HG03342 (cell line): ENCODE results near the gene FBXW11.
"Not testable (repeated sequence)": the region's sequence is repeated elsewhere in the genome, so short reads cannot be mapped to it uniquely, and the experiment has no call there.

Experiments
- ATAC-seq: cut with Tn5 transposase; IDR thresholded peaks from one replicate; pipeline ENCODE4 v1.9.1; 2021; ENCODE audit warnings: mild to moderate bottlenecking, moderate library complexity; ENCODE audit not compliant: unreplicated experiment

FBXW11 gene

DNA sequence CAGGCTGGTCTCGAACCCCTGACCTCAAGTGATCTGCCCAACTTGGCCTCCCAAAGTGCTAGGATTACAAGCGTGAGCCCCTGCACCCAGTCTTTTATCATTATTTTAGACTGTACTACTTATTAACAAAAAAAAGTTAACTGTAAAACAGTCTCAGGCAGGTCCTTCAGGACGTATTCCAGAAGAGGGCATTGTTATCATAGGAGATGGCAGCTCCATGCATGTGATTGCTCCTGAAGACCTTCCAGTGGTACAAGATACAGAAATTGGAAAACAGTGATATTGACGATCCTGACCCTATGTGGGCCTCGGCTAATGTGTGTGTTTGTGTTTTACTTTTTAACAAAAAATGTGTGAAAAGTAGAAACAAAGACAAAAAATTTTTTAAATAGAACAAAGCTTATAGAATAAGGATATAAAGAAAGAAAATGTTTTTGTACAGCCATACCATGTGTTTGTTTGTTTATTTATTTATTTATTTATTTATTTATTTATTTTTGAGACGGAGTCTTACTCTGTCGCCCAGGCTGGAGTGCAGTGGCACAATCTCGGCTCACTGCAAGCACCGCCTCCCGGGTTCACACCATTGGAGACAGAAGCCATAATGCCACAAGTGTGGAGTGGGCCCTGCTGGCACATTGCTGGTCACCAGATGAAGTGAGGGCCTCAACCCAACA is 13.8 kb upstream of the FBXW11 start:
- ATAC-seq = not testable (repeated sequence)

DNA sequence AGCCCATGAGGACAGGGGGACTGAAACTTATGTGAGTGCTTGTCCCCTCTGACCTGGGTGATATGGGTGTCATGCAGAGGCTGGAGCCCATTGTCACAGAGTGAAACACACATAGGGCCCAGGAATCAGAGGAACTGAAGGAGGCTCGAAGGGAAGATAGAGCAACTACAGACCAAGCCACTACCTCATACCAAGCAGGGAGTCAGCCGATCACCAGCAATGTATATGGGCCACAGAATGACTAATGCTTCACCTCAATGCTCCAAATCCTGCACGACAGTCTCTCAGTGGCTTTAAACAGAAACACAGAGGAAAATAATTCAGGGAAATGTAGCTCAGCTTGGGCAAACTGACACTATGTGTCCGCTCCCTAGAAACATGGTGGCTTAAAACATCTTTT is 8.9 kb upstream of the FBXW11 start:
- no peak for ATAC-seq

DNA sequence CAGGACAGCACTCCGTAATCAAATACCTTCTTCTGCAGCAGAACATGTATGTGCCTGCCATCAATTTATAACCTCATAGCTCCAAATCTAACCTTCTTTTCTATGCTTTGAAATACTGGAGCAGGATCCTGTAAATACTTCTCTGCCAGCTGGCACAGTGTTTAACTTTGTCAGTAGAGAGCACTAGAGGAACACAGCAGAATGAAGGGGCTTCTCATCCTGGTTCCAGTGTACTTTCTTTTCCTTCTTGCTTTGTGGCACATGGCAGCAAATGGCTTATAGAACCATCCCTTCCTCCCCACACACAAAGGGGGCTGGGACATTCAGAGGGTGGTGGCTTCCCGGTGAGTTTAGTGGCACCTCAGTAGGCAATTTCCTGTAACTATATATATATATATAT is 3.8 kb upstream of the FBXW11 start:
- no peak for ATAC-seq

DNA sequence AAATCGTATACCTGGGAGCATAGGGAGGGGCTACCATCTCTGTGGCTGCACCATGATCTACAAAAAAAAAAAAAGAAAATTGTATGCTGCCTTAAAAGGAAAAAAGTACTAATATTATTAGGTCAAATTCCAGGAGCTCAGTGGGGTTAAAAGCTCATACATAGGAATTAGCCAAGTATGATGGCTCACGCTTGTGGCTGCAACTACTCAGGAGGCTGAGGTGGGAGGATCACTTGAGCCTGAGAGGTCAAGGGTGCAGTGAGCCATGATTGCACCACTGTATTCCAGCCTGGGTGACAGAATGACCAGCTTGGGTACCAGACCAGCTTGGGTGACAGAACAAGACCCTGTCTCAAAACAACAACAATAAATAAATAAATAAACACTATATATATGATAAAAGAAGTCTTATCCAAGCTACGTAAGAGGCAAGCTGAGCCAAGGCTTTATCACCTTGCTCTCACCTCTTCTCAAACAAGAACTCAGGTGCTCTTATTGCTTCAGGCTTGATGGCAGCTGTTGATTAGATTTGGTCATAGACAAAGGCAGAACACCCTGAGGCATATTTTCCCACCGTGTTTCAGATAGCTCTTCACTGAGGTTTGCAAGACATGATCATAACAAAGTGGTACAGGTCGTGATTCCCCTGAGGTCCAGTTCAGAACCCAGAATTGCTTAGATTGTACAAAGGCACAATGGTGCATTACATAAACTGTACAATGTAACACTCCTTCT is 3.3 kb upstream of the FBXW11 start:
- no peak for ATAC-seq

DNA sequence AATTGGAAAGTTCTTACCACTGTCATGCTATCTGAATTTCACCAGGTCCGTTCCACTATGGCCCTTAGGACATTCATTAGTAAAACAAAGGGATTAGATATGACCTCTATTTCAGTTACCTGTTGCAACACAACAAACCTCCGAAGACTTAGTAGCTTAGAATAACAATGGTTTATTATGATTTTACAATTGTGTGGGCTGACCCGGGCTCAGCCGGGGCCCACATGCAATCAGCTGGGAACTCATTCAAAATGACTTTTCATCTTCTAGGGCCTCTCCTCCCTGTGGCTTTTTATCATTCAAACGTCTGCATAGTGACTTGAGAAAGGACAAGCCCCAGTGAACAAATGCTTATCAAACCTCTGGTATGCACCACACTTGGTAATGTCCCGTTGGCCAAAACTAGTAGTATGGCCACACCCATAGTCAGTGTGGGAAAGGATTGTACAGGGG is 2.3 kb upstream of the FBXW11 start:
- no peak for ATAC-seq

DNA sequence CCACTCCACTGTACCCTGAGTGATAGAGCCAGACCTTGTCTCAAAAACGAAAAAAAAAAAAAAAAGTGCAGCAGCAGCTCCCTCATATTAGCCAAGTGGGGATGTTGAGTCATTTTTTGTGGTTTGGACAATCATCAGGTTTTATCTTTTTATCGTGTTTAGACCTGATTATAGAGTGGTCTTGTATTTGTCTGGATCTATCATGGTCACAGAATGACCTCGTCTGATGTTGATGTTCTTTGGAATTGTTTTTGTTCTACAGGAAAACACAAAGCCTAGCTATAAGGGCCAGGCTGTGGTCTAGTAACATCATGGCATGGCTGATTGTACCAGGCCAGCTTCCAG is 1.6 kb upstream of the FBXW11 start:
- ATAC-seq = no peak

DNA sequence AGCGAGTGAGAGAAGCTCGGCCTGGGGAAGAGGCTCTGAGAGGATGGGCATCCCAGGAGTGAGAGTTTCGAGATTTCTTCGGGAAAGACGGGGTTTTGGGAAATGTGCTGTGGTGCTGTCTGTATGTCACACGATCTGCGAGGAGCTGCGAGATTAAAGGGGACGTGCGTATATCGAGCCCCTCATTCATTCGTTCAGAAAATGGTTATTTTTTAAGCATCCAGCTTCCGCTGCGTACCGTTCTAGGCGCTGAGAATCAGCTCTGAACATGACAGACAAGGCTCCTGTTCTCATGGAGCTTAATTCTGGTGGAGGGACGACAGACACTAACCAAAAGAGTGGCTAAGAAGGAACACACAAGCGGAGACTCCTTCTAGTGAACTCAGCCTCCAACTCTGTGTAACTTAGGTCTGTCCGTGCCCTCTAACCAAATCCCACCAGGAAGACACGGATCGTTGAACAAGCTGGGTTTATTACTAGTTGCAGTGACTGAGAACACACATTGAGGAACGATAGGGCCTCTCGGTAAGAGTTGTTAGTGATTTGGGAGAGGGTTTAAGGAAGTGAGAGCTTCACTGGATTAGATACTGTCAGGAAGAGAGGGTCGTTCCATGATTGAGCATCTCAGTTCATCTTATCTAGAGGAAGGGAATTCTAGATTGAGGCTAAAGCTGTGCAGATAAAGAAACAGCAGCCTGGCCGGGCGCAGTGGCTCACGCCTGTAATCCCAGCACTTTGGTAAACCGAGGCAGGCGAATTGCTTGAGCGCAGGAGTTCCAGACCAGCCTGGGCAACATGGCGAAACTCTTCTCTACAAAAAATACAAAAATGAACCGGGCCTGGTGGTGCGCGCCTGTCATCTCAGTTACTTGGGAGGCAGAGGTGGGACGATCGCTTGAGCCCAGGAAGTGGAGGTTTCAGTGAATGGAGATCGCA is 1.0 kb upstream of the FBXW11 start:
- no peak for ATAC-seq

DNA sequence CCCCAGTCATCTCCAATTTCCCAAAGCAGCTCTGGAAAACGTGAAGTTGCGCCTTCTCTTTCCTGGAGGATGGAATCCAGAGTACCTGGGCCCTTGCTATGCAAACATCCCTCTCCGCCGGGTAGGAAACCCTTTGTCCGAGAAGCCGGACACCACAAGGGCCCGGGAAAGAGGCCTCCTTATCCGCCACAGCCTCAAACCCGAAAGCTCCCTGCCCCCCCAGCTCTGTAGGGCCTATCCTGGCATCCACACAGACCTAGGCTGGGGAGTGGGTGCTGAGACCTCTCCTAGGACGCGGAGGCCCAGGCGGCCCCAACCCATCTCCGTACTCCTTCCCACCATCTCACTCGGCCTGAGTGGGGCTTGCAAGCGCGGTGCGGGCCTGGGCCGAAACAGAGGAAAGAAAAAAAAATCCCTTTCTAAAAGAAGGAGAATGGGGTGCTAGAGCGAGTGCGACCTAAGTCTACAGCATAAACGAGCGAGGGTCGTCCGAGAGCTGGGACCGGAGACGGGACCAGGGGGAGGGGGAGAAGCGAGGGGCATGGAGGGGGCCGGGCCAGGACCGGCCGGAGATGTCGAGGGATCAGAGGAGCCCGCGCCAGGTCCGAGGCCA is 624 bp downstream of the FBXW11 start:
- no peak for ATAC-seq

DNA sequence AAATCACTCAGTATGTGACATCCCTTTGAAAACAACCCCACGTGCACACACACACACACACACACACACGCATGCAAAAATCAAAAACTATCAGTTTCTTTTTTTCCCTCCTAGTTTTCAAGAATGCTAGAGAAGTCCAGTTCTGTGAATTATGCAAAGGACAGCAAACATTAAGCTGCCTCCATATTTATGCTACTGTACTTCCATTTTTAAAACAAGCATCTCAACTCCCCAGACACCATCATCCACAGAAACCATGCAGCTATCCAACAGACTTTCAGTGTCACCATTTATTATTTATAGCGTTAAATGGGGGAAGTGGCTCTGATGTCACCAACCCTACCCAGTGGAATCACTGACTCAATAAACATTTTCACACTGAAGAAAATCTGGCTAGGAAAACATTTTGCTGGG is 1.6 kb downstream of the FBXW11 start:
- ATAC-seq = no peak

DNA sequence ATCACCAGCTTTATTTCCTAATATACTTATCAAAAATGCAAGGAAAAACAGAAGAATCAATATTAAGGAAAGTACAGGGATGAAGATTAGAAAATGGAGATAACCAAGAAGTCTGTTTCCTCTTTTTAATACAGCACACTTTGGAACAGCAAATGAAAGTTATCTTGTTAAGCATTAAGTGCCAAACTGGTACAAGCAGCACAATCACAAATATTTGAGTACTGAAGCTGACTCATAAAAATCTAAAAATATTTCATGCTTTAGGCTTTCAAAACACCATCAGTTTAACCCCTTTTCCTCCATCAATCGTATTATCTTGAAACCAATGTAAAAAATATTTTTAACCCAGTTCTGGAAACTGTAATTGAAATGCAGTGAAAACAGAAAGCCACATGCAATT is 2.7 kb downstream of the FBXW11 start:
- ATAC-seq = no peak

DNA sequence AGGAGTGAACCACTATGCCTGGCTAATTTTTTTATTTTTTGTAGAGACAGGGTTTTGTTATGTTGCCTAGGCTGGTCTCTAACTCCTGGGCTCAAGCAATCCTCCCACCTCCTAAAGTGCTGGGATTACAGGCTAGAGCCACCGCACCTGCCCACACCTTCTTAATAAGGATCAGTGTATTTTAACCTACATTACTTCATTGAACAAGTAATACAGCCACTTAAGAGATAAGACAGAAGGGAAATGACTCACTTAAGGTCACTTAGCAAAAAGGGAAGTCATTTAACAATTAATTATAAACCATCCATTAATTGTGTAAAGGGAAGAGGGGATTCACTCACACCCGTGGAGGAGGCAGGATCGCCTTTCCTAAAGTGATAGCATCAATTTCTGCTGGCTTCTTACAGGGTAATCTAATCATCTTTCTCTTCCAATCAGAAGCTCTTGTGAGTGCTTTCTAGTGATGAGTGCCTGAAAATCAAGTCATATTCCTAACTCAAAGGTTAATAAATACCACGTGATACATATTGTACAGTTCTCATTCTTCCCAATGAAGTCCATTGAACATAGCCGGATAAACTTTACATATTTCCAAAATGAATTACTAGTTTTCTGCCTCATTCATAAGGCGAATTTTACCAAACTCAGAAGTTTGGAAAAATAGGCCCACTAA is 3.5 kb downstream of the FBXW11 start:
- ATAC-seq = no peak

DNA sequence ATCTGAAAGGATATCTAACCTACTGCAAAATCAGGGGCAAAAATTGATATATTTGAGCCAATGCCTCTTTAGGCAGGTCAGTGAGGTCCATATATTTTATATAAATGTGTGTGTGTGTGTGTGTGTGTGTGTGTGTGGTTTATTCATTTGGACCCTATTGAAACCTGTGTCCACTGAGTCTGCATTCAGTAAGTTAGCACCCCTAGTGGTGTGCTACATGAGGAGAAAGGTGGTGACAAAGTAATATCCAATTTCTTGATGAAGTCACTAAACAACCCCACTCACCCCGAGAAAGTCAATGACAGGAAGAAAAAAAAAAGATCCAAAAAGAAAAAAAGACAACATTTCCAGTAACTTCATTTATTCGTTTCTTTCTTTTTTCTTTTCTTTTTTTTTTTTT is 4.1 kb downstream of the FBXW11 start:
- ATAC-seq = no peak

DNA sequence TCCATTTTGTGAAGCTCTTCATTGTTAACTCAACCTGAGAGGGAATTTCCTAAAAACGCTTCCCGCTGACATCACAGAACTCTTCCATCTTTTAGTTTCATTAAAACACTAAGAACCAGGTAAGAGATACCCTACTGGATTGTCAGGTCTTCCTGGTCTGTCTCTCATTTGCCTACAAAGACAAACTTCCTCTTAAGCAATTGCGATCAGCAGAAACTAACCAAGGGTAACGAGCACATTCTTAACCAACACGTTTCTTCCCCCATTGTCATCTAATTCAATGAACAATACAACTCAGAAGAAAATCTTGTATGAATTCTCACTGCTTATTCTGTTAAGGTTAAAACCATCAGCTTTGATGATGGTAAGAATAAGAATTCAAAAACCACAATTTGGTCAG is 6.6 kb downstream of the FBXW11 start:
- peak; percentile 52 for ATAC-seq

DNA sequence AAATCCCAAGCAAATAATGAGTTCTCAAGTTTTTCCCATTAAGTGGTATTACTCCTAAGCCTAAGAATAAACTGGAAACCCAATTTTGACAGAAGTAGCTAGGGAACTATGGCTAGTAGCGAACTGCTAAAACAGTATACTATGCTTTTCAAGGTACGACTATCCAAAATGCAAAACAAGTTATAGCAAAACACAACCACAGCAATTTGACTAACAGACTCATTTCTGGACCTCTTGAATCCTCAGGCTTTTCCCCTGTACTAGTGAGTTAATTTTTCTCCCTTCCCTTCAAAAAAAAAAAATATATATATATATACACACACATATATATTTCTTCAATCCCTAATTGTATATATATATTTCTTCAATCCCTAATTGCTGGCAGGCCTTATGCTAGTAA is 7.3 kb downstream of the FBXW11 start:
- ATAC-seq = no peak

DNA sequence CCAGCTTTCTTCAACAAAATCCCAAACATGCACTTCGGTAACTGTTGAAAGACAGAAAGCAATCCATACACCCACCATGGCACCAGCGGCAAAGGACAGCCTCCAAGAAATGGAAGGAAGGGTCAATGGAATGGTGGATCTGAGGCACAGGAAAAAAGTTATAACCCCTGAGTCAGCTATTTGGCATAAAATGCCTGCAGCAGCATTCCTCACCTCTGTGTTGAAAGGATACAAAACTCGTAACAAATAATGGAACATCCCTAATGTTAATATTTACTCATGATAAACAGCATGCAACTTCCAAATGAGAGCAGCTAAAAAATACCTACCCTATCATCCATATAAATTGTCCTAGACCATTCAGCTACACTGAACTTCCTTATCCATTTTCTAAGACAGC is 9.4 kb downstream of the FBXW11 start:
- no peak for ATAC-seq

DNA sequence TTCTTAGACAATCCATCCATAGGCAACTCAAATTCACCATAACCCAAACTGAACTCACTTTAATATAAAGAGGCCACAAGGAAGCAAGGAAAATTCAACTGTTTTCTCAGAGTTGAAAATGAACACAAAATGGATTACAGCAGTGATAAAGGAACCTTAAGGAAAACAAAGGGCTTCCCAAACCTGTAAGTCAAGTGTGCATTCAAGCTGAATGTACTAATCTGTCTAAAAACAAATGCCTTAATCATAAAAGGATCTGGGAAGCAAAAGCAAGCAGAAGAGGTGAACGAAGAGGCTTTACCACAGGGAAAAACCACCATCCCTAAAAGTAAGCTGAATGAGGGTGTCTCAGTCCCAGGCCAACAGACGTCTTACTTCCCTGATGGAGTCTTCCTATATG is 13.6 kb downstream of the FBXW11 start:
- no peak for ATAC-seq

DNA sequence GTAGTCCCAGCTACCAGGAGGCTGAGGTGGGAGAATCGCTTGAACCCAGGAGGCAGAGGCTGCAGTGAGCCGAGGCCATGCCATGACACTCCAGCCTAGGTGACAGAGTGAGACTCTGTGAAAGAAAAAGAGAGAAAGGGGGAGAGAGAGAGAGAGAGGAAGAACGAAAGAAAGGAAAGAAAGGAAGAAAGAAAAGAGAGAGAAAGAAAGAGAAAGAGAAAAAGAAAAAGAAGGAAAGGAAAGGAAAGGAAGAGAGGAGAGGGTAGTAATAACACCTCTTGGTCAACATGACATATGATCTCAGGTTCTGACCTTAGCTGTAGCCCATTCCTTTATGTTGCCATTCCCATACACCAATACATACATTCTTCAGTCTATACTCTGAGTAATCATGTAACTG is 14.1 kb downstream of the FBXW11 start:
- no peak for ATAC-seq

DNA sequence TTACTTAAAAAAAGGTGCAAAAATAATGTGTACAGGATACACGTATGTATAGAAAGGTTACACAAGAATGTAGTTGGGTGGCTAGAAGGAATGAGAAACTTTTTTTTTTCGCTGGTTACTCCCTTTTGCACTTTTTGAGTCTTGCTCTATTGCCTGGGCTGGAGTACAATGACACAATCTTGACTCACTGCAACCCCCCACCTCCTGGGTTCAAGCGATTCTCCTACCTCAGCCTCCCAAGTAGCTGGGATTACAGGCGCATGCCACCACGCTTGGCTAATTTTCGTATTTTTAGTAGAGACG is 15.8 kb downstream of the FBXW11 start:
- no peak for ATAC-seq

DNA sequence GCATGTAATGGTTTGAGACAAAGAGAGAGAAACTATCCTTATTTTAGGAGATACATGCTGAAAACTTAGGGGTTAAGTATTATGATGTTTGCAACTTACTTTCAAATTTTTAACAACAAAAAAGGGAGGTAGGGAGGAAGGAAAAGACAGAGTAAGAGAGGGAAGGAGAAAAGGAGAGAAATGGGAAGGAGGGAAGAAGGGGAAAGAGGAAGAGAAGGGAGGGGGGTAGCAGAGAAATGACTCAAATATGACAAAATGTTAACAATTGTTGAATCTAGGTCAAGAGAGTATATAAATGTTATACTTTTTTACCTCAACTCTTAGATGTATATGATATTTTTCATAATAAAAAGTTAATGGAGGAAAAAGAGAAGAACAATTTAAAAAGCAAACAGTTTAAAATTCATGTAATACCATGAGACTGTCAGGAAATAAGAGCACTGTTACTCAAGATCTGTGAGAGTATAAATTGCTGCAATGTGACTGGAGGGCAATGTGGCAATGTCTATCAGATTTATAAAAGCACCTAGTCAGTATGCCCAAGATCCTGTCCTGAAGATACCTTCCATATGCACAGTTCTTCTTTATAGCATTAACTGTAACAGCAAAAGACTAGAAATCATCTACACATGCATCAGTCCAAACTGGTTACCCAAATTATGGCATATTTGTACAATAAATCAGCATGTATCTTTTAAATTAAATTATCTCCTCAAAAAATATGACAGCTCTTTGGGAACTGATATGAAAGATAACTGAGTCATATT is 16.3 kb downstream of the FBXW11 start:
- ATAC-seq = no peak

DNA sequence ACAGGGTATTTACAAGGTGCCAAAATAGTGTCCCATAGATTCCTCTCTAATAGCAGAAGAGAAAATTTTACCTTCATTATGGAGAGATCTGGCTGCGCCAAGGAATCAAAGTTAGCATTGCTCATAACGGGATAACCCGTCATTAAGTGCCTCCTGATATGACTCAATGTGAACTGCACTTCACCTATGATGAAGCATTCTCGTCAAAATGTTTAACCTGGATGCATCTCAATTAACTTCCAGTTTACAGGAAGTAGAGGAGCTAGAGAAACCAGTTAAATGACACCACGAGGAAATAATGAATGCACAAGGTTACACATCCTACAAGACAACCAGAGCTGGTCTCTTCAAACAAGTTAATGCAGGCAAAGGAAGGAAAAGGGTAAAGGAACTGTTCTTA is 17.2 kb downstream of the FBXW11 start:
- peak; percentile 73 for ATAC-seq
